Measurements from ENCODE around the gene LUZP2. TPM values are rescaled to one million over a fixed set of nuclear protein-coding genes. Genes with fewer than 3 reads are reported as not detected.

LUZP2 gene
- total RNA-seq, 2 donors from 2014 or later: 0.28 to 4.1 TPM

GRCh38 chr11:24705474-24705873, 208.6 kb downstream of the LUZP2 start:
- Histone ChIP-seq H3K36me3 (no peaks in the 10 kb centered on the region), H3K27me3 (replicated peaks; ENCODE audit: insufficient read depth) (no peaks in the 10 kb centered on the region), H3K4me3 (no peak overlapping the region), H3K27ac (no peak overlapping the region), H3K9me3 (no peaks in the 10 kb centered on the region), H3K4me1 (replicated peaks) (no peaks in the 10 kb centered on the region)
- no peak for DNase-seq (ENCODE audit: low spot score)
- TF ChIP-seq POLR2AphosphoS5 (IDR thresholded peaks at IDR 0.05): no peak
- TF ChIP-seq, protein P1, sequence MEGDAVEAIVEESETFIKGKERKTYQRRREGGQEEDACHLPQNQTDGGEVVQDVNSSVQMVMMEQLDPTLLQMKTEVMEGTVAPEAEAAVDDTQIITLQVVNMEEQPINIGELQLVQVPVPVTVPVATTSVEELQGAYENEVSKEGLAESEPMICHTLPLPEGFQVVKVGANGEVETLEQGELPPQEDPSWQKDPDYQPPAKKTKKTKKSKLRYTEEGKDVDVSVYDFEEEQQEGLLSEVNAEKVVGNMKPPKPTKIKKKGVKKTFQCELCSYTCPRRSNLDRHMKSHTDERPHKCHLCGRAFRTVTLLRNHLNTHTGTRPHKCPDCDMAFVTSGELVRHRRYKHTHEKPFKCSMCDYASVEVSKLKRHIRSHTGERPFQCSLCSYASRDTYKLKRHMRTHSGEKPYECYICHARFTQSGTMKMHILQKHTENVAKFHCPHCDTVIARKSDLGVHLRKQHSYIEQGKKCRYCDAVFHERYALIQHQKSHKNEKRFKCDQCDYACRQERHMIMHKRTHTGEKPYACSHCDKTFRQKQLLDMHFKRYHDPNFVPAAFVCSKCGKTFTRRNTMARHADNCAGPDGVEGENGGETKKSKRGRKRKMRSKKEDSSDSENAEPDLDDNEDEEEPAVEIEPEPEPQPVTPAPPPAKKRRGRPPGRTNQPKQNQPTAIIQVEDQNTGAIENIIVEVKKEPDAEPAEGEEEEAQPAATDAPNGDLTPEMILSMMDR (IDR thresholded peaks at IDR 0.05): no peak
- no peak for TF ChIP-seq POLR2A (IDR thresholded peaks at IDR 0.05)
- intact Hi-C loops (cut with DNase I): no loop called here

- Histone ChIP-seq H3K27ac (no peak overlapping the region), H3K4me3 (no peak overlapping the region), H3K9me3 (no peaks in the 10 kb centered on the region), H3K27me3 (replicated peaks; ENCODE audit: insufficient read depth) (no peaks in the 10 kb centered on the region), H3K36me3 (no peaks in the 10 kb centered on the region), H3K4me1 (replicated peaks) (no peaks in the 10 kb centered on the region)
- 89% methylated on average over 1 of the region's 1 CpG for WGBS
- intact Hi-C loops (cut with DNase I): no loop called here
- DNase-seq (ENCODE audit: low spot score): no peak
- TF ChIP-seq POLR2AphosphoS5 (IDR thresholded peaks at IDR 0.05): no peak
- TF ChIP-seq, protein P1 (IDR thresholded peaks at IDR 0.05): no peak
- no peak for TF ChIP-seq POLR2A (IDR thresholded peaks at IDR 0.05)
These were observed 211.8 kb downstream of the LUZP2 start for GRCh38 chr11:24708616-24709015.

- no peaks in the 10 kb centered on the region for H3K4me1 ChIP-seq (replicated peaks)
- H3K36me3 ChIP-seq: no peaks in the 10 kb centered on the region
- H3K27me3 ChIP-seq (replicated peaks; ENCODE audit: insufficient read depth): no peaks in the 10 kb centered on the region
- intact Hi-C loops (cut with DNase I): no loop called here
- TF ChIP-seq POLR2A (IDR thresholded peaks at IDR 0.05): no peak
- TF ChIP-seq POLR2AphosphoS5 (IDR thresholded peaks at IDR 0.05): no peak
- TF ChIP-seq, protein P1 (IDR thresholded peaks at IDR 0.05): no peak
- no peaks in the 10 kb centered on the region for H3K9me3 ChIP-seq
- no peak overlapping the region for H3K4me3 ChIP-seq
- H3K27ac ChIP-seq: no peak overlapping the region
- WGBS: 71% methylated on average over 2 of the region's 2 CpGs
- no peak for DNase-seq (ENCODE audit: low spot score)
These were observed 213.2 kb downstream of the LUZP2 start for GRCh38 chr11:24709928-24710565.

DNA sequence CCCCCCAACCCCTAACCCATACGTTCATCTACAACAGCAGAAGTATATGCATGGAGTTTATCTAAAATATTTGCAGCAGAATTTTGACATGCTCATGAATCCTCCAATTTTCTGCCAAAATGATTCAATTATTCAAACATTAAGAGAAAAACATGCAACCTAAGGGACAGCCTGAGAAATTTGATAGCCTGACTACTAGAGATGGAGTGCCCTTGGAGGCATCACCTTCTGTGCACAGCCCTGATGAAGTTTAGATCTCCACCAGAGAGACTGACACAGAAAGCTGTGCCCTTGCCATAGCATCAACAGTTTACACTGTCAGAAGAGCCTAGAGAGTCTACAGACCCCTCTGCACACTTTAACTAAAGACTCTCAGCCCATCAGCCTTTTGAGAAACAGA, 217.7 kb downstream of the LUZP2 start:
- no peaks in the 10 kb centered on the region for H3K4me1 ChIP-seq (replicated peaks)
- no peak overlapping the region for H3K27ac ChIP-seq
- no peak overlapping the region for H3K4me3 ChIP-seq
- no peak for DNase-seq (ENCODE audit: low spot score)
- intact Hi-C loops (cut with DNase I): no loop called here
- H3K9me3 ChIP-seq: no peaks in the 10 kb centered on the region
- no peaks in the 10 kb centered on the region for H3K27me3 ChIP-seq (replicated peaks; ENCODE audit: insufficient read depth)
- TF ChIP-seq, protein P1 (IDR thresholded peaks at IDR 0.05): no peak
- TF ChIP-seq POLR2AphosphoS5 (IDR thresholded peaks at IDR 0.05): no peak
- 96% methylated on average over 1 of the region's 1 CpG for WGBS
- no peaks in the 10 kb centered on the region for H3K36me3 ChIP-seq

DNA sequence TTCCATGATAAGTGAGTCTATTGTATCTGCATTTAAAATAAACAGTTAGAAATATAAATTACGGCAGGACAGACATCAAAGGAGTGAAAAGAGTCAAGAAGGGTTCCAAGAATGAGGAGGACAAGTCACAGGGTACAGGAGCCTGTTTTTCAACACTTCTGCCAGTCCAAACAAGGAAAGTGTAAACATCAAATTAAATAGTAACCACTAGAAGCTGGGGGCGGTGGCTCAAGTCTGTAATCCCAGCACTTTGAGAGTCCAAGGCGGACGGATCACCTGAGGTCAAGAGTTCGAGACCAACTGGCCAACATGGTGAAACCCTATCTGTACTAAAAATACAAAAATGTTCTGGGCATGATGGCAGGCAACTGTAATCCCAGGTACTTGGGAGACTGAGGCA, 219.6 kb downstream of the LUZP2 start:
- Histone ChIP-seq H3K27me3 (replicated peaks; ENCODE audit: insufficient read depth) (no peaks in the 10 kb centered on the region), H3K9me3 (no peaks in the 10 kb centered on the region), H3K4me3 (no peak overlapping the region), H3K36me3 (no peaks in the 10 kb centered on the region), H3K4me1 (replicated peaks) (no peaks in the 10 kb centered on the region), H3K27ac (no peak overlapping the region)
- WGBS: 65% methylated on average over 5 of the region's 5 CpGs
- no peak for DNase-seq (ENCODE audit: low spot score)
- TF ChIP-seq POLR2AphosphoS5 (IDR thresholded peaks at IDR 0.05): no peak
- intact Hi-C loops (cut with DNase I): no loop called here
